Breast epithelium (tissue), 3 donors: ENCODE data around the gene ARV1.

Experiments
- POLR2A ChIP-seq: fragments of 450-650 bp; IDR thresholded peaks from one replicate; pipeline ENCODE4 v1.6.1; 2016; ENCODE audit warnings: antibody characterized with exemption, mild to moderate bottlenecking, moderate library complexity
- TF ChIP-seq, protein P1 (sequence below), 3 donors: fragments of 450-650 bp; IDR thresholded peaks; one replicate each; pipeline ENCODE4 v1.5.1; 2016 to 2017; ENCODE audit warnings: antibody characterized with exemption in 3 of 3, mild to moderate bottlenecking in 3 of 3, moderate library complexity in 3 of 3

DNA sequence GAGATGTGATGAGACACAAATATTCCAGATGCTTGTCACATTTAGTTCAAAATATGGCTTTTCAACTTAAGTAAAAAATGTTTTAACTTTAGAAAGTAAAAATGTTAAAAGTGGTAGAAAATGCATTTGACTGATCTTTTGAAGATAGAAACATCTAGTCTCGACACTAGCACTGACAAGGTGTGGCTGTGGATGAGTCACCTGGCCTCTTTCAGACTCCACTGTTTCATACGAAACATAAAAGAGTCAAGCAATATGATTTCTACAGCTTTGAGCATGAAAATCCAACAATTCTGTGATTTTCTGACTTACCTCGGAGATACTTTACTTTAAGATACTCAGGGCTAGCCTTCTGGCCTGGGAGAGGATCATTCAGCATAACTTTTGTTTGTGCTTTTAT, 47.9 kb upstream of the ARV1 start:
- TF ChIP-seq, protein P1, sequence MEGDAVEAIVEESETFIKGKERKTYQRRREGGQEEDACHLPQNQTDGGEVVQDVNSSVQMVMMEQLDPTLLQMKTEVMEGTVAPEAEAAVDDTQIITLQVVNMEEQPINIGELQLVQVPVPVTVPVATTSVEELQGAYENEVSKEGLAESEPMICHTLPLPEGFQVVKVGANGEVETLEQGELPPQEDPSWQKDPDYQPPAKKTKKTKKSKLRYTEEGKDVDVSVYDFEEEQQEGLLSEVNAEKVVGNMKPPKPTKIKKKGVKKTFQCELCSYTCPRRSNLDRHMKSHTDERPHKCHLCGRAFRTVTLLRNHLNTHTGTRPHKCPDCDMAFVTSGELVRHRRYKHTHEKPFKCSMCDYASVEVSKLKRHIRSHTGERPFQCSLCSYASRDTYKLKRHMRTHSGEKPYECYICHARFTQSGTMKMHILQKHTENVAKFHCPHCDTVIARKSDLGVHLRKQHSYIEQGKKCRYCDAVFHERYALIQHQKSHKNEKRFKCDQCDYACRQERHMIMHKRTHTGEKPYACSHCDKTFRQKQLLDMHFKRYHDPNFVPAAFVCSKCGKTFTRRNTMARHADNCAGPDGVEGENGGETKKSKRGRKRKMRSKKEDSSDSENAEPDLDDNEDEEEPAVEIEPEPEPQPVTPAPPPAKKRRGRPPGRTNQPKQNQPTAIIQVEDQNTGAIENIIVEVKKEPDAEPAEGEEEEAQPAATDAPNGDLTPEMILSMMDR (IDR thresholded peaks at IDR 0.05): no peak
- no peak for TF ChIP-seq POLR2A
